OCI-LY7 (cell line): Measurements from ENCODE around the gene AATK. TPM values are rescaled to one million over a fixed set of nuclear protein-coding genes. Genes with fewer than 3 reads are reported as not detected.

ENCODE experiments used
- BruUV-seq: library from RNA; stranded (reverse); fragments of 400-500 nt; replicated peaks from 2 replicates; lab custom pipeline; 2021; lab: Mats Ljungman, UMichigan
- CTCF ChIA-PET: fragments of 300-600 bp; sonication (Branson Sonifier 250); formaldehyde crosslinking; loops from one replicate; lab custom pipeline; 2022; ENCODE audit warnings: antibody characterized with exemption; ENCODE audit not compliant: unreplicated experiment; lab: Charles Lee
- POLR2A ChIA-PET: fragments of 300-600 bp; sonication (Branson Sonifier 250); formaldehyde crosslinking; loops from one replicate; lab custom pipeline; 2022; ENCODE audit warnings: antibody characterized with exemption; lab: Charles Lee
- DNase-seq: peaks from one replicate; pipeline ENCODE4 v3.0.0-alpha.2; 2015; ENCODE audit warnings: low spot score
- H2AFZ ChIP-seq: fragments of 200-600 bp; sonication (generic), shearing (Covaris generic); 2 replicates; pipeline ENCODE4 v1.6.1; 2014; ENCODE audit warnings: mild to moderate bottlenecking, antibody characterized with exemption, low read length, moderate library complexity
- H3K27ac ChIP-seq: fragments of 200-600 bp; sonication (generic); 2 replicates; pipeline ENCODE4 v1.5.1; 2014; ENCODE audit warnings: mixed run types, low read depth, mild to moderate bottlenecking, moderate library complexity, low read length, inconsistent platforms; ENCODE audit not compliant: poor library complexity, severe bottlenecking
- H3K36me3 ChIP-seq: fragments of 200-600 bp; sonication (generic); 2 replicates; pipeline ENCODE4 v1.6.1; 2014; ENCODE audit warnings: mild to moderate bottlenecking, antibody characterized with exemption, low read length, moderate library complexity, mixed read lengths; ENCODE audit not compliant: insufficient read depth
- H3K4me1 ChIP-seq: fragments of 200-600 bp; sonication (generic); 2 replicates; pipeline ENCODE4 v1.5.1; 2014; ENCODE audit warnings: mild to moderate bottlenecking, low read length; ENCODE audit not compliant: insufficient read depth, poor library complexity, severe bottlenecking
- H3K4me2 ChIP-seq: fragments of 200-600 bp; sonication (generic); 2 replicates; pipeline ENCODE4 v1.6.1; 2014; ENCODE audit warnings: mild to moderate bottlenecking, low read length
- H3K4me3 ChIP-seq: fragments of 200-600 bp; sonication (generic); 2 replicates; pipeline ENCODE4 v1.5.1; 2014; ENCODE audit warnings: mild to moderate bottlenecking, low read depth, low read length; ENCODE audit not compliant: poor library complexity, severe bottlenecking
- H3K79me2 ChIP-seq: fragments of 200-600 bp; sonication (generic); 2 replicates; pipeline ENCODE4 v1.6.1; 2016; ENCODE audit warnings: low read depth, mild to moderate bottlenecking, low read length, moderate library complexity, mixed read lengths; ENCODE audit not compliant: insufficient read depth
- H3K9me2 ChIP-seq: fragments of 200-600 bp; sonication (generic); 2 replicates; pipeline ENCODE4 v1.6.1; 2016; ENCODE audit warnings: mild to moderate bottlenecking, low read length, mixed read lengths; ENCODE audit not compliant: insufficient read depth
- H3K9me3 ChIP-seq: fragments of 200-600 bp; sonication (generic); 2 replicates; pipeline ENCODE4 v1.6.1; 2014; ENCODE audit warnings: mild to moderate bottlenecking, mixed run types, low read length, mixed read lengths
- H4K20me1 ChIP-seq: fragments of 200-600 bp; sonication (generic); 2 replicates; pipeline ENCODE4 v1.6.1; 2014; ENCODE audit warnings: mild to moderate bottlenecking, antibody characterized with exemption, low read length, moderate library complexity, mixed read lengths; ENCODE audit not compliant: insufficient read depth
- EZH2phosphoT487 ChIP-seq: fragments of 200-600 bp; sonication (generic); IDR thresholded peaks from 2 replicates; pipeline ENCODE4 v1.6.1; 2018; ENCODE audit warnings: low read depth, borderline replicate concordance, mild to moderate bottlenecking, mixed run types, antibody characterized with exemption, low read length, moderate library complexity, mixed read lengths
- intact Hi-C: fragments of 100-400 bp; cut with micrococcal nuclease; formaldehyde crosslinking; loops from one replicate; pipeline ENCODE4 v1.10.0; 2022; ENCODE audit not compliant: unreplicated experiment
- total RNA-seq, 2 experiments: library from RNA; depleted of rRNA in 1 of 2; stranded (reverse); fragments of >200 nt in 1 of 2; shearing (Covaris generic) in 1 of 2; gene quantifications; 2 replicates each; pipeline ENCODE4 v1.2.3, GENCODE V29; 2014 to 2022
- TF ChIP-seq, protein P1 (sequence below): fragments of 200-600 bp; sonication (generic); conservative IDR thresholded peaks from 2 replicates; pipeline ENCODE4 v1.5.1; 2014; ENCODE audit warnings: mild to moderate bottlenecking, antibody characterized with exemption, low read length, moderate library complexity, mixed read lengths

AATK gene
- total RNA-seq, 2 experiments from 2014 or later, result 0.03 TPM; not detected in 1

DNA sequence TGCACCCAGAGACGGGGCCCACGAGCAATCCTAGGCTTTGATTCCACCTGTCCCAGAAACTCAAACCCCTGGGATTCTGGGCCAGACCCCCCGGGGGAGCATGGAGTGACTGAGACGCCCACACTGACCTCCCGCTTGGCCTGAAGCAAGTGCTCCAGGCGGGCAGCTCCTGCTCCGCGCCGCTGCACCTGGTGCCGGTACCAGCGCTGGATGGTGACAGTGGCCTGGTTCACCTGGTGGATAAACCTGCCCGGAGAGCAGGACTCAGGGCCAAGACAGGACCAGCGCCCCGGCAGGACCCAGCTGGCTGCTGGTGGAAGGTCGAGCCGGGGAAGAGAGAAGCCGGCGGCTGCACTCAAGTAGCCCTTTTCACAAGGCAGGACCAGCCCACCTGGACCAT, 34.2 kb upstream of the AATK start:
- Histone ChIP-seq H3K27ac (no peak overlapping the region), H3K4me3 (no peak overlapping the region), H3K4me2 (no peak overlapping the region), H4K20me1 (no peaks in the 10 kb centered on the region), H3K4me1 (peaks cover 7% of the 10 kb centered on the region), H3K79me2 (no peaks in the 10 kb centered on the region), H3K36me3 (peaks cover 35% of the 10 kb centered on the region), H2AFZ (no peak overlapping the region), H3K9me2 (no peaks in the 10 kb centered on the region), H3K9me3 (no peaks in the 10 kb centered on the region)
- intact Hi-C loops, result no loop called here
- CTCF ChIA-PET, result no interaction called here
- DNase-seq, result no peak
- TF ChIP-seq EZH2phosphoT487, result no peak
- TF ChIP-seq, protein P1, sequence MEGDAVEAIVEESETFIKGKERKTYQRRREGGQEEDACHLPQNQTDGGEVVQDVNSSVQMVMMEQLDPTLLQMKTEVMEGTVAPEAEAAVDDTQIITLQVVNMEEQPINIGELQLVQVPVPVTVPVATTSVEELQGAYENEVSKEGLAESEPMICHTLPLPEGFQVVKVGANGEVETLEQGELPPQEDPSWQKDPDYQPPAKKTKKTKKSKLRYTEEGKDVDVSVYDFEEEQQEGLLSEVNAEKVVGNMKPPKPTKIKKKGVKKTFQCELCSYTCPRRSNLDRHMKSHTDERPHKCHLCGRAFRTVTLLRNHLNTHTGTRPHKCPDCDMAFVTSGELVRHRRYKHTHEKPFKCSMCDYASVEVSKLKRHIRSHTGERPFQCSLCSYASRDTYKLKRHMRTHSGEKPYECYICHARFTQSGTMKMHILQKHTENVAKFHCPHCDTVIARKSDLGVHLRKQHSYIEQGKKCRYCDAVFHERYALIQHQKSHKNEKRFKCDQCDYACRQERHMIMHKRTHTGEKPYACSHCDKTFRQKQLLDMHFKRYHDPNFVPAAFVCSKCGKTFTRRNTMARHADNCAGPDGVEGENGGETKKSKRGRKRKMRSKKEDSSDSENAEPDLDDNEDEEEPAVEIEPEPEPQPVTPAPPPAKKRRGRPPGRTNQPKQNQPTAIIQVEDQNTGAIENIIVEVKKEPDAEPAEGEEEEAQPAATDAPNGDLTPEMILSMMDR, result no peak
- no TSS peak for BruUV-seq
- POLR2A ChIA-PET, result interaction anchor here (0.7 kb wide), 1 partner anchor 177 kb away, joined by 3 read pairs; no protein-coding TSS in a partner anchor

DNA sequence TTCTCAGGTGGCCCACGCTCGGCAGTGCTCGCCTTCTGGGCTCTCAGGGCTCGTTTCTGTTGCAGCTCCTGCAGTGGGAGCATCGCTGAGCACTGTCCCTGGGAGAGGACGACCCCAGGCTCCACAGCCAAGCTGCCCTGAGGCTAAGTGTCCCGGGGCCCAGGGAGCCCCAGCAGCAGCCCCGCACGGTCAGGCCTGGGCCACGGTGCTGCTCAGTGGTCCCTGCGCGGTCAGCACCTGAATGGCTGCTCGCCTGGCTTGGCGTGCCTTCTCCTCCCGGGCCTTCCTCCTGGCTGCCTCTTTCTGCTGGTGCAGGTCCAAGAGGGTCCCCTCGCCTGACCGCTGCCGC, 33.4 kb upstream of the AATK start:
- Histone ChIP-seq H3K36me3 (peaks cover 29% of the 10 kb centered on the region), H3K4me2 (no peak overlapping the region), H3K4me1 (peaks cover 7% of the 10 kb centered on the region), H2AFZ (no peak overlapping the region), H3K9me3 (no peaks in the 10 kb centered on the region), H4K20me1 (no peaks in the 10 kb centered on the region), H3K27ac (no peak overlapping the region), H3K4me3 (no peak overlapping the region), H3K9me2 (no peaks in the 10 kb centered on the region), H3K79me2 (no peaks in the 10 kb centered on the region)
- intact Hi-C loops, result no loop called here
- TF ChIP-seq, protein P1, result no peak
- no peak for TF ChIP-seq EZH2phosphoT487
- CTCF ChIA-PET, result no interaction called here
- POLR2A ChIA-PET, result no interaction called here
- DNase-seq, result no peak
- BruUV-seq, result no TSS peak

DNA sequence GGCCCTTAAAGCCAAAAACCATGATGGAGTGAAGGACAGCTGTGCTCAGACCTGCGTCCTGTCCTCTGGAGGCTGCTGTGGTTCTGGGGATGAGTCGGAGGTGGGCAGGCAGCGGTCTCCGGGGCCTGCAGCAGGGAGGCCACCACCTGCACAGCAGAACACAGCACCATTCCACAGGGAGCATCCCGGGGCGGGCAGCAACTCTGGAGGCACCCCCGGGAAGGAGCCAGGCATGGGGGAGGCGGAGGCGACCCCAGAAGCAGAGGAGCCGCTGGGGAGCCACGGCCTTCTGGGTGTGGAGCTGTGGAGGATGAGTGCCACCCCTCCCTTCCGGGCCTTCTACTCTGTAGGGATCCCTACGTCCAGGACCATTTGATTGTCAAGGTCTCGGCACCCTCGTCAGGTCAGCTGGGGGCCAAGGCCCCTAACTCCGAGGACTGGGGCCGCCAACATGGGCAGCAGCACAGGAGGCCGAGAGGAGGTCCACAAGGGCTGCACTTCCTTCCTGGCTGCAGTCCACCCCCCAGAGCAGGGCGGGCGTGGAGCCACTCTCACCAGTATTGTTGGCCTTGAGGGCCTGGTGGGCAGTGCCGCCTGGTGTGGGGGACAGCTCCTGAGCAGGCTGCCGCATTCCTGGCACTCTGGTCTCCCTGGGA, 32.9 kb upstream of the AATK start:
- no peaks in the 10 kb centered on the region for H3K9me2 ChIP-seq
- ChIA-PET POLR2A (no interaction called here), CTCF (no interaction called here)
- no peaks in the 10 kb centered on the region for H4K20me1 ChIP-seq
- H3K4me3 ChIP-seq, result no peak overlapping the region
- H3K9me3 ChIP-seq, result no peaks in the 10 kb centered on the region
- peaks cover 7% of the 10 kb centered on the region for H3K4me1 ChIP-seq
- DNase-seq, result no peak
- no peaks in the 10 kb centered on the region for H3K79me2 ChIP-seq
- H3K4me2 ChIP-seq, result no peak overlapping the region
- TF ChIP-seq, protein P1, result no peak
- intact Hi-C loops, result no loop called here
- H3K27ac ChIP-seq, result no peak overlapping the region
- H3K36me3 ChIP-seq, result peaks cover 25% of the 10 kb centered on the region
- no peak overlapping the region for H2AFZ ChIP-seq
- BruUV-seq, result no TSS peak
